Spleen (tissue), 7 donors: ENCODE results near the gene SDK1.

ENCODE experiments used
- POLR2A ChIP-seq, 3 donors: fragments of 450-650 bp; IDR thresholded peaks; one replicate each; pipeline ENCODE4 v1.5.1; 2017; ENCODE audit warnings: antibody characterized with exemption in 3 of 3, mild to moderate bottlenecking in 1 of 3
- POLR2AphosphoS5 ChIP-seq, 3 donors: sonication (generic); formaldehyde crosslinking; IDR thresholded peaks; one replicate each; pipeline ENCODE4 v1.5.1; 2017; ENCODE audit warnings: antibody characterized with exemption in 3 of 3
- TF ChIP-seq, protein P1 (sequence below), 11 experiments: fragments of 200-600 bp in 7 of 11; fragments of 450-650 bp in 4 of 11; sonication (generic) in 4 of 11; IDR thresholded peaks in 8 of 11; conservative IDR thresholded peaks in 3 of 11; 1 replicate in 7 of 11; 2 replicates in 4 of 11; pipeline versions ENCODE4 v1.4.0 to v1.8.0; 2016 to 2021; ENCODE audit warnings: antibody characterized with exemption in 11 of 11, inconsistent platforms in 4 of 11, mild to moderate bottlenecking in 1 of 11
- donor health status: DM: no; HTN: no; CAD: no; lungs with moderate emphysema.
- donor health status: DM: no; HTN: no; CAD: no.
- donor health status: DM: no; HTN: no; CAD: no.

DNA sequence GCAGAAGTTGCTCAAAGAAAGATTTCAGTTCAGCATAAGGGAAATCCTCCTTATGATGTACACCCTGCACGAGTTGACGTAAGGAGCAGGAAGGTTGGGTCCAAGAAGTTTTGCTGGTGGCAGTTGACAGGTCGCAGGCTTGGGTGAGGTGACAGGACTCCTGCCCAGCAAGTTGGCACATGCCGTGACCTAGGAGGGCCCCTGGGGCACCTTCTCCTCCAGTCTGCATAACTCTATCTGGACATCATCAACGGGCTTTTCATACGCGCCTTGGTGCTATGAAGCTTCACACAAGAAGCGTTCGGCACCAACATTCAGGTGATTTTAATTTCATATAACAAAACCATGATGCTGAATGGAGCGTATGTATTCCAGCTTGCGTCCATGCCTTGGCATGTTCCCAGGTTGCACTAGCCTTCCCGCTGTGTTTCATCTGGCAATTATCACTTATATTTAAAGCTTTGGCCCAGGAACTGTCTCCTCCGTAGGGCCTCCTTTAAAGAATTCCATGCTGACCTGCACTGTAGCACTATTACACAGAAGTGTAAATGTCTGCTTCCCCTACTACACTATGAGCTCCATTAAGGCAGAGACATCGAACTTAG is 729.4 kb downstream of the SDK1 start:
- TF ChIP-seq, protein P1, sequence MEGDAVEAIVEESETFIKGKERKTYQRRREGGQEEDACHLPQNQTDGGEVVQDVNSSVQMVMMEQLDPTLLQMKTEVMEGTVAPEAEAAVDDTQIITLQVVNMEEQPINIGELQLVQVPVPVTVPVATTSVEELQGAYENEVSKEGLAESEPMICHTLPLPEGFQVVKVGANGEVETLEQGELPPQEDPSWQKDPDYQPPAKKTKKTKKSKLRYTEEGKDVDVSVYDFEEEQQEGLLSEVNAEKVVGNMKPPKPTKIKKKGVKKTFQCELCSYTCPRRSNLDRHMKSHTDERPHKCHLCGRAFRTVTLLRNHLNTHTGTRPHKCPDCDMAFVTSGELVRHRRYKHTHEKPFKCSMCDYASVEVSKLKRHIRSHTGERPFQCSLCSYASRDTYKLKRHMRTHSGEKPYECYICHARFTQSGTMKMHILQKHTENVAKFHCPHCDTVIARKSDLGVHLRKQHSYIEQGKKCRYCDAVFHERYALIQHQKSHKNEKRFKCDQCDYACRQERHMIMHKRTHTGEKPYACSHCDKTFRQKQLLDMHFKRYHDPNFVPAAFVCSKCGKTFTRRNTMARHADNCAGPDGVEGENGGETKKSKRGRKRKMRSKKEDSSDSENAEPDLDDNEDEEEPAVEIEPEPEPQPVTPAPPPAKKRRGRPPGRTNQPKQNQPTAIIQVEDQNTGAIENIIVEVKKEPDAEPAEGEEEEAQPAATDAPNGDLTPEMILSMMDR (IDR thresholded peaks at IDR 0.05 in 8 of 11, conservative IDR thresholded peaks at IDR 0.05 in 3 of 11), result no peak
- TF ChIP-seq POLR2AphosphoS5 (IDR thresholded peaks at IDR 0.05), result no peak
- no peak for TF ChIP-seq POLR2A (IDR thresholded peaks at IDR 0.05)
